Eye (tissue), 1 donor: ENCODE results near the gene ESR1.
"Not testable (repeated sequence)": the region's sequence is repeated elsewhere in the genome, so short reads cannot be mapped to it uniquely, and the experiment has no call there.

Experiments used
- DNase-seq: peaks from one replicate; pipeline ENCODE4 v3.0.0-alpha.2; 2015

ESR1 gene

GRCh38 chr6:151998784-151999183, 191.3 kb downstream of the ESR1 start:
- no peak for DNase-seq

GRCh38 chr6:151999194-151999593, 191.7 kb downstream of the ESR1 start:
- DNase-seq, result no peak

GRCh38 chr6:152001408-152001807, 193.9 kb downstream of the ESR1 start:
- DNase-seq, result no peak

GRCh38 chr6:152002306-152002705, 194.8 kb downstream of the ESR1 start:
- DNase-seq, result no peak

- no peak for DNase-seq
Observed at GRCh38 chr6:152004036-152004566, 196.6 kb downstream of the ESR1 start.

GRCh38 chr6:152004896-152005295, 197.4 kb downstream of the ESR1 start:
- DNase-seq, result no peak

GRCh38 chr6:152008779-152009178, 201.3 kb downstream of the ESR1 start:
- DNase-seq, result no peak

- DNase-seq, result no peak
Observed at GRCh38 chr6:152012227-152012626, 204.7 kb downstream of the ESR1 start.

- DNase-seq, result no peak
Observed at GRCh38 chr6:152018876-152019275, 211.4 kb downstream of the ESR1 start.

GRCh38 chr6:152022303-152022702, 214.8 kb downstream of the ESR1 start:
- DNase-seq, result no peak

- DNase-seq, result no peak
Observed at GRCh38 chr6:152023613-152024012, 216.1 kb downstream of the ESR1 start.

- no peak for DNase-seq
Observed at GRCh38 chr6:152026291-152026690, 218.8 kb downstream of the ESR1 start.

- DNase-seq, result not testable (repeated sequence)
Observed at GRCh38 chr6:152026744-152027143, 219.3 kb downstream of the ESR1 start.

- not testable (repeated sequence) for DNase-seq
Observed at GRCh38 chr6:152033765-152034164, 226.3 kb downstream of the ESR1 start.

- no peak for DNase-seq
Observed at GRCh38 chr6:152034631-152035030, 227.1 kb downstream of the ESR1 start.

GRCh38 chr6:152046118-152046517, 238.6 kb downstream of the ESR1 start:
- DNase-seq, result no peak

- no peak for DNase-seq
Observed at GRCh38 chr6:152048921-152049320, 241.4 kb downstream of the ESR1 start.

GRCh38 chr6:152049502-152049901, 242.0 kb downstream of the ESR1 start:
- DNase-seq, result no peak

GRCh38 chr6:152050451-152051195, 243.1 kb downstream of the ESR1 start:
- DNase-seq, result no peak

- no peak for DNase-seq
Observed at GRCh38 chr6:152052061-152052460, 244.6 kb downstream of the ESR1 start.

GRCh38 chr6:152053332-152053731, 245.8 kb downstream of the ESR1 start:
- no peak for DNase-seq

GRCh38 chr6:152054441-152054840, 247.0 kb downstream of the ESR1 start:
- peak; percentile 2 for DNase-seq

- no peak for DNase-seq
Observed at GRCh38 chr6:152055517-152055916, 248.0 kb downstream of the ESR1 start.

- DNase-seq, result no peak
Observed at GRCh38 chr6:152057832-152058498, 250.5 kb downstream of the ESR1 start.
